ENCODE data around the gene C6orf136.
A peak's percentile ranks its signal among the peaks of the same experiment; 100 is the strongest.

C6orf136 gene

GRCh38 chr6:30626484-30627366, 20.2 kb upstream of the C6orf136 start, which contains the start of gene ATAT1:
ATAT1 (plus strand) TSS chr6:30626874.
- peak; percentile 92 for DNase-seq (ENCODE audit: low spot score)
- in situ Hi-C loops (cut with MboI; ENCODE audit: low sequenced_read_pairs, unreplicated experiment), result no loop called here

GRCh38 chr6:30635834-30636233, 11.1 kb upstream of the C6orf136 start:
- no peak for DNase-seq (ENCODE audit: low spot score)
- TF ChIP-seq, protein P1, sequence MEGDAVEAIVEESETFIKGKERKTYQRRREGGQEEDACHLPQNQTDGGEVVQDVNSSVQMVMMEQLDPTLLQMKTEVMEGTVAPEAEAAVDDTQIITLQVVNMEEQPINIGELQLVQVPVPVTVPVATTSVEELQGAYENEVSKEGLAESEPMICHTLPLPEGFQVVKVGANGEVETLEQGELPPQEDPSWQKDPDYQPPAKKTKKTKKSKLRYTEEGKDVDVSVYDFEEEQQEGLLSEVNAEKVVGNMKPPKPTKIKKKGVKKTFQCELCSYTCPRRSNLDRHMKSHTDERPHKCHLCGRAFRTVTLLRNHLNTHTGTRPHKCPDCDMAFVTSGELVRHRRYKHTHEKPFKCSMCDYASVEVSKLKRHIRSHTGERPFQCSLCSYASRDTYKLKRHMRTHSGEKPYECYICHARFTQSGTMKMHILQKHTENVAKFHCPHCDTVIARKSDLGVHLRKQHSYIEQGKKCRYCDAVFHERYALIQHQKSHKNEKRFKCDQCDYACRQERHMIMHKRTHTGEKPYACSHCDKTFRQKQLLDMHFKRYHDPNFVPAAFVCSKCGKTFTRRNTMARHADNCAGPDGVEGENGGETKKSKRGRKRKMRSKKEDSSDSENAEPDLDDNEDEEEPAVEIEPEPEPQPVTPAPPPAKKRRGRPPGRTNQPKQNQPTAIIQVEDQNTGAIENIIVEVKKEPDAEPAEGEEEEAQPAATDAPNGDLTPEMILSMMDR (IDR thresholded peaks at IDR 0.05; ENCODE audit: borderline replicate concordance, control extremely low read depth, extremely low read depth, insufficient read depth, missing control alignments), result no peak
- in situ Hi-C loops (cut with MboI; ENCODE audit: low sequenced_read_pairs, unreplicated experiment), result no loop called here

More at GRCh38 chr6:30626484-30627366, 20.2 kb upstream of the C6orf136 start, which contains the start of gene ATAT1:
- TF ChIP-seq, protein P1 (IDR thresholded peaks at IDR 0.05; ENCODE audit: borderline replicate concordance, control extremely low read depth, extremely low read depth, insufficient read depth, missing control alignments), result peak; percentile 31

DNA sequence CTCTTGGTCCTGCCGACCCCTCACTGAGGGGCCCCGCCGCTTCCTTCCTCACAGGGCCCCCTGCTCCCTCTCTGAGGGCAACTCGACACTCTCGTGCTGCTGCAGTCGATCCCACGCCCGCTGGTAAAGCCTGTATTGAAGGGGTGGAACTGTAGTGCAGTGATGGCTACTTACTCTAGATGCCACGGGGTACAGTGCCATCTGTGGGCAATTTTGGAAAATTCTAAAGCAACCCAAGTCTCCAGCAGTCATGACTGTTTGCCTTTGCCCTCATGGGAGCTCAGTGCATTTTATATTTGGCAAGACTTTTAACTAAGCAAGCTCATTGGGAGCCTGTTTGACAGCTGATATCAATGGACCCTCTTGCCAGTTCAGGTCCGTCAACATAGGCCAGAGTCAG, 6.5 kb upstream of the C6orf136 start:
- TF ChIP-seq, protein P1 (IDR thresholded peaks at IDR 0.05; ENCODE audit: borderline replicate concordance, control extremely low read depth, extremely low read depth, insufficient read depth, missing control alignments), result no peak
- in situ Hi-C loops (cut with MboI; ENCODE audit: low sequenced_read_pairs, unreplicated experiment), result no loop called here
- no peak for DNase-seq (ENCODE audit: low spot score)

DNA sequence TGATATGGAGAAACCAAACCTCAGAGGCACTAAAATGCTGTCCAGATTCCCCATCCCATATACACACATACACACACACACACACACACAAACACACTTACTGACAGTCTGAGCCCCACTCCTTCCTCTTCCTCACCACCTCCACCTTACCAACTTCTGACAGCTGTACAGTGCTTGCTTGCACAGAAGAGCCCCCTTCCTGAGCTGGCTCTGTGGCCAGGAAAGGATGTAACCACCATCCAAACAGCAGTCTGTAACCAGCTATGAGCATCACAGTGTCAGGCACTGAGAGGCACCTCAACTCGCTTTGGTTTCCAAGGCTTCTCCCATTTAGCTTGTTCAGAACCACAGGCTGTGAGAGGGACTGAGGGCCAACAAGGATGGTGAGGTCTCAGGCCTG, 5.9 kb upstream of the C6orf136 start:
- DNase-seq (ENCODE audit: low spot score), result no peak
- in situ Hi-C loops (cut with MboI; ENCODE audit: low sequenced_read_pairs, unreplicated experiment), result no loop called here
- TF ChIP-seq, protein P1 (IDR thresholded peaks at IDR 0.05; ENCODE audit: borderline replicate concordance, control extremely low read depth, extremely low read depth, insufficient read depth, missing control alignments), result no peak

- TF ChIP-seq, protein P1 (IDR thresholded peaks at IDR 0.05; ENCODE audit: borderline replicate concordance, control extremely low read depth, extremely low read depth, insufficient read depth, missing control alignments), result no peak
- no peak for DNase-seq (ENCODE audit: low spot score)
- in situ Hi-C loops (cut with MboI; ENCODE audit: low sequenced_read_pairs, unreplicated experiment), result no loop called here
These were observed 3.3 kb upstream of the C6orf136 start for GRCh38 chr6:30643656-30644055.

GRCh38 chr6:30644769-30645168, 2.2 kb upstream of the C6orf136 start:
- in situ Hi-C loops (cut with MboI; ENCODE audit: low sequenced_read_pairs, unreplicated experiment), result no loop called here
- TF ChIP-seq, protein P1 (IDR thresholded peaks at IDR 0.05; ENCODE audit: borderline replicate concordance, control extremely low read depth, extremely low read depth, insufficient read depth, missing control alignments), result no peak
- DNase-seq (ENCODE audit: low spot score), result no peak

Data from GM13976 (cell line).